ENCODE data around the gene TRMT11.
"Not testable (repeated sequence)": the region's sequence is repeated elsewhere in the genome, so short reads cannot be mapped to it uniquely, and the experiment has no call there.

DNA sequence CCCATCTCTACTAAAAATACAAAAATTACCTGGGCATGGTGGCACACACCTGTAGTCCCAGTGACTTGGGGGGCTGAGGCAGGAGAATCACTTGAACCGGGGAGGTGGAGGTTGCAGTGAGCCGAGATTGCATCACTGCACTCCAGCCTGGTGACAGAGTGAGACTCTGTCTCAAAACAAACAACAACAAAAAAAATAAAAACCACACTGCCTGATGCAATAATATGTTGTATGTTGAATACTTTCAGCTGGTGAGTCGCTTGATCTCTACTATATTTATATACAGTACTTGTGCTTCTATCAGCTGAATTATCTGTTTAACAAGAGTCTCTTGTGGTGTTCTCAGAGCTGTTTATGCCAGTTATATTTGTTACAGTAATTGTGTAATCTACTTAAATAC, 37.1 kb downstream of the TRMT11 start:
- TF ChIP-seq CTCF, POLR2A, POLR2AphosphoS5, EP300 (IDR thresholded peaks at IDR 0.05): not testable (repeated sequence)
